GM12872 (cell line): ENCODE results near the gene ATAD3C.

Source experiments
- CTCF ChIP-seq: IDR thresholded peaks from 3 replicates; pipeline ENCODE4 v1.5.1; 2011; ENCODE audit warnings: low read depth, mild to moderate bottlenecking, low read length, moderate library complexity; ENCODE audit not compliant: insufficient read depth

ATAD3C gene

GRCh38 chr1:1489231-1489630, 39.7 kb downstream of the ATAD3C start:
- no peak for TF ChIP-seq CTCF

GRCh38 chr1:1489861-1490260, 40.4 kb downstream of the ATAD3C start:
- TF ChIP-seq CTCF = no peak

GRCh38 chr1:1490633-1491230, 41.2 kb downstream of the ATAD3C start:
- TF ChIP-seq CTCF = no peak

- no peak for TF ChIP-seq CTCF
Observed at GRCh38 chr1:1491601-1492000, 42.1 kb downstream of the ATAD3C start.

GRCh38 chr1:1504777-1505365, 55.4 kb downstream of the ATAD3C start:
- TF ChIP-seq CTCF = peak; percentile 67

GRCh38 chr1:1505366-1505798, 55.9 kb downstream of the ATAD3C start:
- TF ChIP-seq CTCF = peak; percentile 35

- TF ChIP-seq CTCF = no peak
Observed at GRCh38 chr1:1507305-1507704, 57.8 kb downstream of the ATAD3C start.
